Gastroesophageal sphincter (tissue), 3 donors: ENCODE data around the gene ACSM2B.

Experiments
- POLR2A ChIP-seq, 2 donors: fragments of 450-650 bp; IDR thresholded peaks; one replicate each; pipeline ENCODE4 v1.6.1; 2017; ENCODE audit warnings: antibody characterized with exemption in 2 of 2, mild to moderate bottlenecking in 2 of 2, moderate library complexity in 1 of 2
- POLR2AphosphoS5 ChIP-seq: sonication (generic); formaldehyde crosslinking; IDR thresholded peaks from one replicate; pipeline ENCODE4 v1.6.1; 2017; ENCODE audit warnings: antibody characterized with exemption
- TF ChIP-seq, protein P1 (sequence below), 4 experiments: fragments of 200-600 bp in 2 of 4; fragments of 450-650 bp in 2 of 4; sonication (generic) in 1 of 4; IDR thresholded peaks; one replicate each; pipeline ENCODE4 v1.5.1; 2017 to 2019; ENCODE audit warnings: antibody characterized with exemption in 4 of 4, mild to moderate bottlenecking in 2 of 4, moderate library complexity in 2 of 4

DNA sequence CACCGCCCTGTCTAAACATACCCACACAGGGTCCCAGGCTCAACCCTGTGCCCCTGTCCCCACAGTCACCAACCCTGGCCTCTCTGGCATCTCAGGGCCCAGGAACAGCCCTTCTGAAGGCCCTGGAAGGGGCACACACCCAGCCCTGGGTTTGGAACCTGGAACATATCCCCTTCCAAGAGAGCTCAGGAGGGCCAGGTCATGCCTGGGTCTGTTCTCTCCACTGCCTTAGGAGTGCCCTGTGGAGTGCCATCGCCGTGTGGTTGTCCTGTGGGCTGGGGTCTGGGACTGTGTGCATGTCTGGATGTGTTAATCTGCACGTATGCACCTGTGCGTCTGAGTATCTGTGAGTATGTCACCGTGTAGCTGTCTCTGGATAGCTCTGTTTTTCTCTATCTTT lies 45.2 kb upstream of the ACSM2B start:
- TF ChIP-seq POLR2AphosphoS5, result no peak
- TF ChIP-seq, protein P1, sequence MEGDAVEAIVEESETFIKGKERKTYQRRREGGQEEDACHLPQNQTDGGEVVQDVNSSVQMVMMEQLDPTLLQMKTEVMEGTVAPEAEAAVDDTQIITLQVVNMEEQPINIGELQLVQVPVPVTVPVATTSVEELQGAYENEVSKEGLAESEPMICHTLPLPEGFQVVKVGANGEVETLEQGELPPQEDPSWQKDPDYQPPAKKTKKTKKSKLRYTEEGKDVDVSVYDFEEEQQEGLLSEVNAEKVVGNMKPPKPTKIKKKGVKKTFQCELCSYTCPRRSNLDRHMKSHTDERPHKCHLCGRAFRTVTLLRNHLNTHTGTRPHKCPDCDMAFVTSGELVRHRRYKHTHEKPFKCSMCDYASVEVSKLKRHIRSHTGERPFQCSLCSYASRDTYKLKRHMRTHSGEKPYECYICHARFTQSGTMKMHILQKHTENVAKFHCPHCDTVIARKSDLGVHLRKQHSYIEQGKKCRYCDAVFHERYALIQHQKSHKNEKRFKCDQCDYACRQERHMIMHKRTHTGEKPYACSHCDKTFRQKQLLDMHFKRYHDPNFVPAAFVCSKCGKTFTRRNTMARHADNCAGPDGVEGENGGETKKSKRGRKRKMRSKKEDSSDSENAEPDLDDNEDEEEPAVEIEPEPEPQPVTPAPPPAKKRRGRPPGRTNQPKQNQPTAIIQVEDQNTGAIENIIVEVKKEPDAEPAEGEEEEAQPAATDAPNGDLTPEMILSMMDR (IDR thresholded peaks at IDR 0.05), result no peak
- TF ChIP-seq POLR2A (IDR thresholded peaks at IDR 0.05), result no peak
